GM18505 (cell line): ENCODE data around the gene GPR146.

Source experiments
- ATAC-seq: cut with Tn5 transposase; IDR thresholded peaks from one replicate; pipeline ENCODE4 v1.9.1; 2021; ENCODE audit not compliant: unreplicated experiment
- POLR2A ChIP-seq: IDR thresholded peaks from 4 replicates; pipeline ENCODE4 v1.6.1; 2011; ENCODE audit warnings: borderline replicate concordance; ENCODE audit not compliant: insufficient read depth, insufficient read length; ENCODE audit errors: extremely low read depth

The GPR146 gene

DNA sequence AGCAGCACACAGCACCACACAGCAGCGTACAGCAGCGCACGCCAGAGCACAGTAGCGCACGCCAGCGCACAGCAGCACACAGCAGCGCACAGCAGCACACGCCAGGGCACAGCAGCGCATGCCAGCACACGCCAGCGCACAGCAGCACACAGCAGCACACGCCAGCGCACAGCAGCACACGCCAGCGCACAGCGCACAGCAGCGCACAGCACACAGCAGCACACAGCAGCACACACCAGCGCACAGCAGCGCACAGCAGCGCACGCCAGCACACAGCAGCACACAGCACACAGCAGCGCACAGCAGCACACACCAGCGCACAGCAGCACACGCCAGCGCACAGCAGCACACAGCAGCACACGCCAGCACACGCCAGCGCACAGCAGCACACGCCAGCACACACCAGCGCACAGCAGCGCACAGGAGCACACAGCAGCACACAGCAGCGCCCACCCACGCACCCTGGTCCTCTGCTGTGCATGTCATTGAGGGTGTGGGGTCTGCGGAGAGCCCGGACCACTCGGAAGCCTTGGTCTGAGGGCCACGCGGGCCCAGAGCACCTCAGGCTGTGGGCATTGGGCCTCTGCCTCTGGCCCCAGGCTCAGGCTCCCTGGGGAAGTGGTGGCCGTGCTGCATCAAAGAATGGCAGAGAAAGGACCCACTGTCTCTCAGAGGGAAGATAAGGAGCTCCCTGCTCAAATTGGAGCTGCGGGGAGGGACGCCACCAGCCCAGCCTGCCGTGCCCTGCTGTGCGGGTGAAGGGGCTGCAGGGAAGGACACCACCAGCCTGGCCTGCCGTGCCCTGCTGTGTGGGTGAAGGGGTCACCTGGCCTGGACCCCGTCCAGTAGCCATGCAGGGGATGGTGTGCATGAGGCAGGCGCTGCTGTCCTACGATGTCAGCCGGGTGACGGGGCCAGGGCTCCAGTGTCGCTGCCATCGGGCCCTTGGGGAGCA, 27.5 kb upstream of the GPR146 start:
- no peak for ATAC-seq
- no peak for TF ChIP-seq POLR2A

DNA sequence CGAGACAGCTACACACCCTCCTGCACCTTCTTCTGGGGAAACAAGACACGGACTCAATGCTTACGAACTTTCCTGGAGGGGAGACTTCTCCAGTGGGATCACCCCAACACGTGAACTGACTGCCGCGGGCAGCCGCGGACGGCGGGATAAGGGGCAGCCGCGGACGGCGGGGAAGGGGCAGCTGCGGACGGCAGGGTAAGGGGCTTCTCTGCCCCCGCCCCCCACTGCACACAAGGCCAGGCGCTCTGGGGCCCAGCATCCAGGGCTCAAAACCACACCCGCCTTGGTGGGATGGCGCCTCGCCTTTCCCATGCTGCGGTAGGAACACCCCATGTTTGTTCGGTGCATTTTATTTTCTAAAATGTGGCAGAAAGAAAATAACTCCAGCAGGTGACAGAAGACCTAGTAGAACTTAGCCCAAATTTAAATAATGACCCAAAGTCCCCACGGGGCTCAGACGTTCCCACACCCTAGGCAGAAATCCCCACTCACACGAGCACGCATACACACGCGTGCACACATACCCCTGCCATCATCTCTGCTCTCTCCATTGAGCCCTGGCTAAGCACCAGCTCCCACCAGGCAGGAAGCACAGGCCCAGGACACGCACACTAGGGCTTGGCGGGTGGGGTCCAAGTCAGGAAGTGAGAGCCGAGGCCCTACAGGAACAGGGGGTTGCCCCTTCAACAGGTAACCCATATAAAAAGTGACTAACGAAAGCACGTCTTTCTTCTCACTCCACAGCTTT, 26.6 kb upstream of the GPR146 start:
- no peak for TF ChIP-seq POLR2A

GRCh38 chr7:1018334-1018695, 26.0 kb upstream of the GPR146 start:
- TF ChIP-seq POLR2A: no peak
- ATAC-seq: no peak

More for the DNA sequence above, 26.6 kb upstream of the GPR146 start:
- ATAC-seq: no peak

DNA sequence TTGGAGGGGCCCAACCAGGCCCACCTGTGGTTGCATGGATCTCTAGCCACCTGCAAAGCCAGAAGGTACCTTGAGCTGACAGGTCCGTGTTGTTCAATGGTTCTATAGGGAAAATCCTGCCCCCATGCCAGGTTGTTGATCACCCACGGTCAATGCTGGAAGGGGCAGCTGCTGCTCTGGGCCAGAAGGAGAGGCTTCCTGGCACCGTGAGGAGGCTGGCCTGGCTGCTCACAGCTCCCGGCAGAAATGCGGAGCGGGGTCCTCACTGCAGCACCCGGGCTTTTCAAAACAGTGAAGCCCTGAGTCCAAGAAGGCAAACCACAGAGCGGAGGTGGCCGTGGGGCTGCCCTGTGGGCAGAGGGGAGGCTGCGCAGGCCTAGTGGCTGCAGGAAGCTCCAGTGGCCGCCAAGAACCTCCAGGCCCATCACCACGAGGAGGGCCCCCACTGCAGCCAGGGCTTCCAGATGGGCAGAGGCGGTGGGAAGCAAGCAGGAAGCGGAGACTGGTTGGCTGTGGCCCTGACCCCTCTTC, 25.0 kb upstream of the GPR146 start:
- no peak for TF ChIP-seq POLR2A
- no peak for ATAC-seq

DNA sequence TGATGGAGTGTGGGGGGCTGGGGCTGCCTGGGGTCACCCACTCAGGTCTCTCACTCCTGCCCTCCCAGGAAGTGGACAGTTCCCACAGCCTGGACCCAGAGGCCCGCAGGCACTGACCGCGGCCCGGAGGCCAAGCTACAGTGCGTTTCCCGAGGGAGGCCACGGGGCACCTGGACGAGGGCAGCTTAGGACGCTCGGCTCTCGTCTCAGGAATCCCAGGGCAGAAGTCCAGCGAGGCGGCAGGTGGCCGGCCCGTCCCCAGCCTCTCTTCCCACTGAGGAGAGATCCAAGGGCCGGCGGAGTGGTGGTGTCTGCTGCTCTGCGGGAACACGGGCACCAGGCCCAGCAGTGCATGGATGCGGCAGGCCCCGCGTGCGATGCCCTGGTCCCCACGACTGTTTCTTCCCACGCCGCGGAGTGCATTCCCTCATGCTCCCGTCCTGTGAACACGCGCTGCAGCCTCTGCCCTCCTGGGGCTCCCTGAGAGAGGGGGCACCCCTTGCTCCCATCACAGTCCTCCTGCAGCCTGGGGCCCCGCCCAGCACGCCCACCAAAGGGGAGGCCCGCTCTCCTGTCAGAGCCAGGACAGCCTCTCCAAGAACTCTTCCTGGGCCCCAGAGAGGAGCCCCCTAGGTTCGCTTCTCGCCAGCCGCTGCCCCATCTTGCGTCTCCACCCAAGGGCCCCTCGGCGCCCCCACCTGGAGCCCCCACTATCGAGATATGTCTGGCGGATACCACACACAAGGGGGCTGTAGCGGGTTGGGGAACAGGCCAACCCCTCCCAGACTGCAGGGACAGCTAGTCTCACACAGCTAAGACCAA, 24.3 kb upstream of the GPR146 start:
- no peak for TF ChIP-seq POLR2A
- no peak for ATAC-seq

DNA sequence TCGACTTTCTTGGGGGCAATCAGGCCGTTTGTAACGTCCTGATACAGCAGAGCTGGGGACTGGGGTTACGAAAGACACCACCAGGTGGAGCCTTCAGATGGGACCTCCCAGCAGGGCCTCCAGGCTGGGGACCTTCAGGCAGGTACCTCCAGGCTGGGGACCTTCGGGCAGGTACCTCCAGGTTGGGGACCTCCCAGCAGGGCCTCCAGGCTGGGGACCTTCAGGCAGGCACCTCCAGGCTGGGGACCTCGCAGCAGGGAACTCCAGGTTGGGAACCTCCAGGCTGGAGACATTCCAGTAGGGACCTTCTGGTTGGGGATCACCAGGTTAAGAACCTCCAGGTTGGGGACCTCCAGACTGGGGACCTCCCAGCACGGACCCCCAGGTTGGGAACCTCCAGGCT, 23.5 kb upstream of the GPR146 start:
- no peak for ATAC-seq
- no peak for TF ChIP-seq POLR2A

DNA sequence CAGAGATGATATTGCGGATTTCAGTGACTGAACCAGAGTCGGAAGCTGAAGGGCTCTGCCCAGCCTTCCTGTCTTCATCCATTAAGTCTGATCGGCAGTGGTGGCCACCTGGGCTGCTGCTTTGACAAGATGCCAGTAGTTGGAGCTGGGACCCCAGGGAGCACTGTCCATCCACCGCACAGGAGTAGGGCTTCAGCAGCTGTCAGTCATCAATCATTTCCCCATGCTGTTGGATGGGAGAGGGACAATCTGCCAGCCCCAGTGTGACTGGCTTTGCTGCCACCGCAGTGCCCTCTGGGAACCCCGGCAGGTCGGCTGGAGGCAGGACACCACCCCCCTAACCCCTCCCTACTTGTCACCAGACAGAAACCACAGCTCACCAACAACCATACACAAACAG, 23.0 kb upstream of the GPR146 start:
- no peak for ATAC-seq
- no peak for TF ChIP-seq POLR2A

DNA sequence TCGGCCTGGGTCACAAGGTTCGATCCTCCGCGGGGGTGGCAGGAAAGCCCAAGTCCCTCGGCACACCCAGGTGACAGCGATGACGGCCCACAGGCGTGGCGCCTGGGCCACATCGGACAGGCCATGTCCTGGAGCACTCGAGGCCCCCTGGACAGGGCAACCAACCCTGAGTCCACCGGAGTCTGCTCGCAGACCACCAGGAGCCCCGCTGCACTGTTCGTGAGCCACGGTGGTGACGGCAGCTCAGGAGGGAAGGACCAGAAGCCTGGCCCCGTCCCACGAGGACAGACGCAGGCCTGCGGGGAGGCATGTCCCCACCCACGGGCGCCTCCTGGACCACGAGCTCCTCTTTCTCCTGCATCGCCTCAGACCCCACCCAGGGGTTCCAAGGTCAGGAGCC, 22.4 kb upstream of the GPR146 start:
- no peak for ATAC-seq
- no peak for TF ChIP-seq POLR2A

DNA sequence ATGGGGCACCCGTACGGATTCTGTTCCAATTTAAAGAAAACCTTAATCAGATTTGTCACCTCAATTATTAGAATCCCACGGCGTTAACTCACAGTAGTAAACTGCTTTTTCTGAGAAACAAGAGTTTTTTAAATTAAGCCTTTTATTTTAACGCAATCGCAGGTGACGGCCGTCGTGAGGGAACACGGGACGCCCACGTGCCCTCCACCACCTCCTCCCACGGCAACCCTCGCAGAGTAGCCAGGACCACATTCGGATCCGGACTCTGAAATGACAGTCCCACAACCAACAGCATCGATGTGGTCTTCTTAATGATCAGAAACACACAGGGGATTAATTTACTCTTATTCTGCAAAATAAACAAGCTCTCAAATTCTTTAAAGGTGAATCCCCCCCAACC, 22.0 kb upstream of the GPR146 start:
- no peak for ATAC-seq
- TF ChIP-seq POLR2A: no peak

DNA sequence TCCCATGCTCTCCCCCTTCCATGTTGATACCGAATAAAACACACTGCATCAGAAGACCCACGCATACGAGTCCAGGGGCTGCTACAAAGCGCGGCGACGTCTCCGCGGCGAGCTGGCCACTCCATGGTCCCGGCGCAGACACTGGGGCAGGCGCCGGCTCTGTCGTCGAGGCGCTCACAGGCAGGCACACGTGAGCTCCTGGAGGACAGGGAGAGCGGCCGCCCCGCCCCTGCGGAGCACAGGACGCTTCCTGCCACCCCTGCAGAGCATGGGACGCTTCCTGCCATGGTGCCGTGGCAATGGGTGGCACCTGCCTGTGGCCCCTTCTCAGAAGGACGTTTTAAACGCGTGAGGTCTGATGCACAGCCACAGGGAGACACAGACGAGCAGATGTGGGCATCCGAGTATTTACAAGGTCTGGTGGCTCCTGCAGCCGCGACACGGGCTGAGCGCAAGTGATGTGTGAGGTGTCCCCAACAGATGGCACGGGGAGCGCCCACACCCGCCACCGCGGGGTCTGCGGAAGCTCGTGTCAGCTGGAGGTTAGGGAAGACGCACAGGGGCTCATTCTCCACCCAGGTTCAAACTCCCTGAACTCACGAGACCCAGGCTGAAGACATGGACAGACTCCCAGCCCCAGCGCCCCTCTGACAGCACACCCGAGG, 21.4 kb upstream of the GPR146 start:
- TF ChIP-seq POLR2A: no peak
- no peak for ATAC-seq

DNA sequence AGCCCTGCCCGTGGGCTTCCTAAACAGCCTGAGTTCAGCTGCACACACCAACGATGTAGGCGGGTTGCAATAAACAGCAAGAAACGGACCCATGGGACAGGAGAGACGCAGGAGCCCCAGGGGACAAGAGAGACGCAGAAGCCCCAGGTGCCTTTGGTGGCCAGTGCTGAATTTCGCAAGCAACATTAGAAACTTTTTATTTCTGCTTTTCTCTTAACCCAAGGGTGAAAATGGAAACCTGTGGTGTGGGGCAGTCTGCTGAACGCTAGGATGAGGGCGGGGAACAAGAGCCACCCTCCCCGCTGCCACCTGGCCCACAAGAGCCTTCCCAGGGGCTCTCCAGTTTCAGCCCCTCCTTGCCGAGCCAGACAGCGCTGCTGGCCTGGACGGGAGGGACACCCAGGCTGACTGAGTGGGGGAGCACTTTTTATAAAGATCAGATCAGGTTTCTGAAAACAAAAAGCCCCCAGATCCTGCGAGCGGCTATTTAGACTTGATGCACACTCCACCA, 20.0 kb upstream of the GPR146 start:
- ATAC-seq: peak; percentile 38
- no peak for TF ChIP-seq POLR2A
